Skeletal muscle cell (primary cell): ENCODE measurements around the gene KCNK16.

ENCODE experiments used
- DNase-seq: peaks from one replicate; pipeline ENCODE4 v3.0.0-alpha.2; 2010; ENCODE audit warnings: low read depth
- H3K4me3 ChIP-seq: 2 replicates; pipeline ENCODE4 v1.5.1; 2011; ENCODE audit warnings: low read depth, mild to moderate bottlenecking, control low read depth, low read length, moderate library complexity

KCNK16 gene

GRCh38 chr6:39322306-39322850, at the start of gene KCNK16:
Gene KCNK16 (minus strand): TSS chr6:39322702. CDS start chr6:39322540, 162 bp downstream.
- H3K4me3 ChIP-seq: no peak within 1 kb of the TSS
- DNase-seq: no peak

- H3K4me3 ChIP-seq: no peak overlapping the region
- no peak for DNase-seq
Measured at GRCh38 chr6:39370390-39370789, 47.9 kb upstream of the KCNK16 start.

- H3K4me3 ChIP-seq: no peak overlapping the region
- DNase-seq: no peak
Measured at GRCh38 chr6:39369987-39370386, 47.5 kb upstream of the KCNK16 start.

GRCh38 chr6:39367700-39368099, 45.2 kb upstream of the KCNK16 start:
- no peak overlapping the region for H3K4me3 ChIP-seq
- no peak for DNase-seq

- H3K4me3 ChIP-seq: no peak overlapping the region
- no peak for DNase-seq
Measured at GRCh38 chr6:39366931-39367618, 44.6 kb upstream of the KCNK16 start.

GRCh38 chr6:39365281-39366074, 43.0 kb upstream of the KCNK16 start:
- no peak overlapping the region for H3K4me3 ChIP-seq
- no peak for DNase-seq

GRCh38 chr6:39363280-39363679, 40.8 kb upstream of the KCNK16 start:
- DNase-seq: no peak
- H3K4me3 ChIP-seq: no peak overlapping the region

GRCh38 chr6:39362487-39362865, 40.0 kb upstream of the KCNK16 start:
- DNase-seq: no peak
- H3K4me3 ChIP-seq: no peak overlapping the region

GRCh38 chr6:39361657-39362486, 39.4 kb upstream of the KCNK16 start:
- no peak overlapping the region for H3K4me3 ChIP-seq
- peak; percentile 35 for DNase-seq

GRCh38 chr6:39360378-39360777, 37.9 kb upstream of the KCNK16 start:
- no peak for DNase-seq
- no peak overlapping the region for H3K4me3 ChIP-seq

GRCh38 chr6:39357998-39358686, 35.6 kb upstream of the KCNK16 start:
- H3K4me3 ChIP-seq: no peak overlapping the region
- DNase-seq: peak; percentile 62

GRCh38 chr6:39353698-39354315, 31.3 kb upstream of the KCNK16 start:
- DNase-seq: no peak
- H3K4me3 ChIP-seq: no peak overlapping the region

GRCh38 chr6:39350723-39351505, 28.4 kb upstream of the KCNK16 start:
- H3K4me3 ChIP-seq: no peak overlapping the region
- no peak for DNase-seq

GRCh38 chr6:39348740-39349139, 26.2 kb upstream of the KCNK16 start:
- no peak overlapping the region for H3K4me3 ChIP-seq
- DNase-seq: no peak

- DNase-seq: no peak
- H3K4me3 ChIP-seq: no peak overlapping the region
Measured at GRCh38 chr6:39347906-39348585, 25.5 kb upstream of the KCNK16 start.

- DNase-seq: no peak
Measured at GRCh38 chr6:39347206-39347605, 24.7 kb upstream of the KCNK16 start.

GRCh38 chr6:39344821-39345280, 22.3 kb upstream of the KCNK16 start:
- no peak for DNase-seq

More at GRCh38 chr6:39347206-39347605, 24.7 kb upstream of the KCNK16 start:
- no peak overlapping the region for H3K4me3 ChIP-seq

More at GRCh38 chr6:39344821-39345280, 22.3 kb upstream of the KCNK16 start:
- H3K4me3 ChIP-seq: no peak overlapping the region
